DMS79 treated with DMSO at 0.1 percent for 48 hours (cell line): Measurements from ENCODE around the gene MBNL2.

Experiments
- DNase-seq: peaks from one replicate; lab custom pipeline; 2025; lab: John Stamatoyannopoulos, UW

The MBNL2 gene

GRCh38 chr13:97327506-97328221 lies 105.5 kb downstream of the MBNL2 start:
- no peak for DNase-seq

DNA sequence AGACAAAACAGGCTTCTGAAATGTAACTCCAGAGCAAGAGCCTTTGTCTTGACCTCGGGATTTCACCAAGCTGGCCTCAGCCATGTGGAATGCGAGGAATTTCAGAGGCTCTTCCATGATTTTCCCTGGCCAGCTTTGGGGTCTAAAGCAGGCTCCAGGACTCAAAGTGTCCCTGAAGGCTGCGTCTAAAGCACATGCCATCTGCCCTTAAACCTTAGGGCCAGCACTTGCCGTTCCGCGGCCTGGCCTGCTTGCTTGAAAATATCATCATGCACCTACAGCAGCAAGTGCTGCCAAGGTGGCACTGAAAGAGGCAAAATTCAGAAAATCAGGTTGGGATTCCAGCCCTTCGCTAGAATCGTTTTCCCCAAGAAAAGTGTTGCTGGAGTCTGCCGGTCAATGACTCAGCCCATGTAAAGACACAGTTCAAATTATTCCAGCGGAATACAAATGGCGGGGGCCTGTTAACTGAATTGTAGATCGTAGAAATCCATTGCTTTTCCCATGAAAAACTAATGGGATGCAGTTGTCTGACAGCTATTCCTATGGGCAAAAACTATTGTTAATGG lies 106.2 kb downstream of the MBNL2 start:
- DNase-seq = no peak

- DNase-seq = no peak
Observed at GRCh38 chr13:97329331-97329730, 107.2 kb downstream of the MBNL2 start.

DNA sequence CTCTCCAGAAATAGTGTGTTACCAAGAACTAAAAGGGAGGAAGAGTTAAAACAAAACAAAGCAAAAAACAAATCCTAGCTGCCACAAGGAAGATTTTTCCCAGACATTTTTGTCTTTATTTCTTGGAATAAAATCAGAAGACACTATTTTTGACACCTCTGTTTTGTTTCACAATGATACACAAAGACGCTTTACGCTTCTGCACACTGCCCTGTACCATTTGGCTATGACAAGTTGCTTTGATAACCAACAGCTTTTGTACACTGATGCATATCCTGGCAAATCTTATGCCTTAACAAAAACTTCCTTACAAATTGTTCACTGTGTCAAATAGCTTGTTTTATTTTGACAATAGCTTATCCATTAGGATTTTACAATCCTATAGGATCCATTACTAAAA lies 108.3 kb downstream of the MBNL2 start:
- no peak for DNase-seq

DNA sequence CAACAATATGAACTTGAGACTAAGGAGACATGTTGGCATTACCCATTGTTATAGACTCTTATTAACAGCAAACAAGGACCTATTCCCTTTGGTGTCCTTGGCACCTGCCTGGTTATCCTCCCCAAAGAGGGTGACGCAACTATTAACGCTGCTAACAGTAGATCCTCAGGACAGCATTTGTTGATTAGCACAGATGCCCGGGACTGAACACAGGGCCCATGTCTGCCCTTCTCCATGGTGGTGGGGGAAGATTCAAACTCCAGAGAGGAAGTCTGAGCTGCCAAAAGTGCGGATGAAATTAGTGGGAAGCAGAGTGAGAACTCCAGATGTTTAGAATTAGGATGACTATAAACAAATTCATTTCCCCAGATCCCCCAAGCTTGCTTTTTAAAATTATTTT lies 110.6 kb downstream of the MBNL2 start:
- no peak for DNase-seq

DNA sequence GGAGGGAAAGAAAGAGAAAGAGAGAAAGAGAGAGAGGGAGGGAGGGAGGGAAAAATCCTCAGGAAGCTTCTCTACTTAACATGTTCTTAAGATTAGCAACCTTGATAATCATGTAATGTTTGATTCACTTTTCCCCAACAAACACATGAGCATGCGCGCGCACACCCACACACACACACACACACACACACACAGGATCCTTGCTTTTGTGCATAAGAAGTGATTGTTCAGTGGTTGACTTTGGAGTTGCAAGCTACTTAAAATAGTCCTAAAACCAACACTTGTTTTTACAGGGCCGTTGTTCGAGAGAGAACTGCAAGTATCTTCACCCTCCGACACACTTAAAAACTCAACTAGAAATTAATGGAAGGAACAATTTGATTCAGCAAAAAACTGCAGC lies 111.8 kb downstream of the MBNL2 start:
- DNase-seq = no peak

DNA sequence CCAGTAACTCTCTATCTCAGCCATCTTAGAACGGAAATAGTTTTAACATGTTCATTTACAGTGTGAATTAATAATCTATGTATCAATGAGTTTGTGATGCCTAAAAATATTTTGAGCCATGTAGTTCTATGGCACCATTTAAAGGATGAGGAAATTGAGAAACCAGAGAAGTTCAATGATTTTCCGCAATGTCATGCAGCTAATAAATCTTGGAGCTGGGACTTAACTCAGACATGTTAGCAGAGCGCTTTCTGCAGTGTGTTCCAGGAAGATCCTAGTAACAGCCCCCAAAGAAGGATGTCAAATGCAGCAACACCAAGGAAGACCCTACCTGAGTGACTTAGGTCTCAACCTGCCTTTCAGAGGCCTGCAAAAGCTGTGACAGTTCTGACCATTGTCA lies 112.6 kb downstream of the MBNL2 start:
- no peak for DNase-seq

DNA sequence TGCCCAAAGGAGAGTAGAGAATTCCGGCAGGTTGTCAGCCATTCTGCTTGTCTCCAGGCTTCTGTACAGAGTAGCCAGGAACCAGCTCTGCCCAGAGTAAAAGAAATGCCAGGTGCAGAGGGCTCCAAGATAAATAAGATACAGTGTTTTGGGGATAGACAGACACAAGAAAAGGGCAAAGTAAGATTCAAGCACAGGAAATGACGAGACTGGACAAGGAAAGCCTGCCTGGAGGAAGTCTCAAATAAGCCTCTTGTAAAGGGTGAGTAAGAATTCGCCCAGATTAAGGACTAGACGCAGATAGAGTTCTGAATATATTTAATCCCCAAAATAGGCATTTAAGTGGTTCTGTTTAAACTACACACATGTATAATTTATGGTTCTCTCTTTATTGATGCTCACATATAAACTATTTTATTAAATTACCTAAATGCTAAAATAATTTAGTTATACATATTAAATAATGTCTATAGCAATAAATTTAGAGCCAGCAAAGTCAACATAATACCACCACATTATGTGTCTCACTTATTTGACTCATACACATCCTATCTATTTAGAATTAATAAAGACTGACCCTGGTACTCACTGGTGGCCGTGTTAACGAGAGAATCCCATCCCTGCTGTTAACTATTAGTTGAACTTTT lies 113.5 kb downstream of the MBNL2 start:
- no peak for DNase-seq

DNA sequence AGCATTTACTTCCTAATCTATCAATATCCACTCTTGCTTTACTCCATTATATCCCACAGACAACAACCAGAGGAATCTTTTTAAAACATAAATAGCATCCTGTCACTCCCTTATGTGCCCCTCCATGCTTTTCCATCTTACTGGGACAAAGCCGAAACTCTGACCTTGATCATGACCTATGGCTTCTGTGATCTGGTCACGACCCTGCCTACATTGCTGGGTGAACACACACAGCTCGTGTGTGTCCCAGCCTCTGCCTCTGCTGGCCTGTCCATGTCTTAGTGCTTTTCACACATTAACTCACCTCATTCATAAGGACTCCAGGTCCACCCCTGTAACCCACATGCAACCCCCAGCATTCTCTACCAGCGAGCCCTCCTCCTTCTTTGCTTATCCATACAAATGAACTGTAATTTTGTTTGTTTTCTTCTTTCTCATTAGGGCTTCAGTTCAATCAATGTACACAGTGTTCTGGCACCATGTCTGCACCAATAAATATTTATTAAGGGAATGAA lies 115.9 kb downstream of the MBNL2 start:
- DNase-seq = no peak

GRCh38 chr13:97338571-97338970 lies 116.4 kb downstream of the MBNL2 start:
- DNase-seq = no peak

DNA sequence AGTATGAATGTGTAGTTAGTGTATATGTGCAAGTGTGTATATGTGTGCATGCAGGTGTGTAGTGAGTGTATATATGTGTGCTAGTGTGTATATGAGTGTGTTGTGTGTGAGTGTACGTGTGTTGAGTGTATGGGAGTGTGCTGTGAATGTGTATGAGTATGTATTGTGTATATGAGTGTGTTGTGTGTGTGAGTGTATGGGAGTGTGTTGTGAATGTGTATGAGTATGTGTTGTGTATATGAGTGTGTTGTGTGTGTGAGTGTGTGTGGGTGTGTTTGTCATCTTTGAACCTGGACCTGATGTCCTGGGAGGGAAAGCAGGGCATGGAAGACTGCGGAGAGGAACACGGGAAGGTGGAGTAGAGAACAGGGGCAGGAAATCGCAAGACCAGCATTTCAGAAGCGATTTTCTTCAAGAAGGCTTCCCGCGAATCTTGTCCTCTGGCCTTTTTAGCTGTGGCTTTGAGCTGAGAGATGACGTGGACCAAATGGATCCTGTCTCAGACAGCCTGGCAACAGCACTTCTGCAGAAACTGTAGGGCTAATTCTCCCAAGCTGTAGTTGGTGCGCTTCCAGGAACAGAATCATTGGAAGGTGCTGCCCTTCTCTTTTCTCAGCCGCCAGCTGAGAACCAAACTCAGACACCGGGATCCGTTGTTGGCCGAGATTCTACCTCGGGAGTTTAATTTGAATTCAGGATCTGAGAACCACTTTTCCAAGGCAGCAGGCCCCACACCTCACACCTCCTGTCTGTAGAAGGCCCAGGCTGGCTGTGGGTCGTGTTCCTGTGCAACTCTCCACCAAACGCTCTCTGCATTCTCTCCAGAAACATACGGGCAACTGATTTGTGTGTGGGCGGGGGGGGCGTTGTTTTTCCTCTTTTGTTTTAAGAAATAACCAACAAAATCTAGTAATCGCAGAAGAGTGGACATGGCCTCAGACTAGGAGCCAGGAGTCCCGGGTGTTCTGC lies 117.2 kb downstream of the MBNL2 start:
- no peak for DNase-seq

DNA sequence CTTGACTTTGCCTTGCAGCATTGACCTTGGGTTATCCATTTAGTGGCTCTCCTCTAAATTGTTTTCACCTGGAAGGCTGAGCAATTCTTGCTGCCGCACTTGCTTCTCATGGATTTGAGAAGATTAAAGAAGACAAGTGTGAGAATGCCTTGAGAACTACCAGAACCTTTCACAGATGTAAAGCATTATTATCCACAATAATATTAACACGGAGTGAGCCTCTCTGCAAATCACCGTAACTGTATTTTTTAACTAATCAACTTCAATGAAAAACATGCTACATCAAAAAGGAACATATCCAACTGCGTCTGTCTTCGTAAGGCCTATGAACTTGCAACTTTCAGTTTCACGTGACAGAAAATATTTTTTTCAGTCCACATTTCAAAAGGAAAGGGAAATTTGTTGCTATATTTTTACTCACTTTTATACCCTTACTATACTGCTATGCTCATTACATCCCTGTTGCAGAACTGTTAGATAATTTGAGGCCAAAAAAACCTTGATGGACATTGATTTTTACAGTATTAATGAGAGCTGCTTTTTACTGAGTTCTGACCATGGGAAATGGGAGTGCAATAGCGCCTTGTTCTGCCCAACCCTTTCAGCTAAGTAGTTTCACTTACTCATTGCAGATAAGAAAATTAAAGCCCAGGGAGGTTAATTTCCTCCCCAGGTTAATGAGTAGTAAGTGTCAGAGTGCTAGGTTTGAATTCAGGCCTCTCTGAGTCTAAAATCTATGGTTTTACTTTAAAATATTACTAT lies 118.0 kb downstream of the MBNL2 start:
- DNase-seq = no peak

- no peak for DNase-seq
Observed at GRCh38 chr13:97341135-97341534, 119.0 kb downstream of the MBNL2 start.

DNA sequence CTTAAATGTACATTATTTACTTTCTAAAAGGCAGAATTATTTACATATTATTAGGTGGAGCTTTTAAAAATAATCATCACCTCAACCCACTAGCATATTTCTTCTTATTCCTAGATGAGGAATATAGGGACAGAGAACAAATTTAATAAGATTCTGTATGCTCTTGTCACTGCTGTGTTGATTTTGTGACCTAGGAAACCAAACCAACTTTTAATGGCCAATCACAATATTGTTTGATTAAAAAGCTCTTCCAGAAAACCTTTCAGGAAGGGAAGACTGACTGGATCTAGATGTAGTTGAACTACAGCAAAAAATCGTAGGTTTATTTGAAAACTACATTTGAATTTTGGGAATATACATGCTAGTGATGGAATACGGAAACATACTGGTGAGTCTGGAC lies 120.0 kb downstream of the MBNL2 start:
- DNase-seq = no peak

DNA sequence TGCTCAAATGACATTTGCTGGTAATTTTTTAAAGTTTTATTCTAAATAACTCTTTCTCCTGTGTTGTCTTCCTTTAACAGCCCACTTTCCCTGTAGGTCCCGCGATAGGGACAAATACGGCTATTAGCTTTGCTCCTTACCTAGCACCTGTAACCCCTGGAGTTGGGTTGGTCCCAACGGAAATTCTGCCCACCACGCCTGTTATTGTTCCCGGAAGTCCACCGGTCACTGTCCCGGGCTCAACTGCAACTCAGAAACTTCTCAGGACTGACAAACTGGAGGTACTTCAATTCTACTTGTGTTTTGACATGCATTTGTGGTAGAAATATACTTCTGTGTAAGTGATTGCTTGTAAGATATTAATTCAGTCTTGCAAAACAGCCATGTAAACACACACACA lies 120.8 kb downstream of the MBNL2 start:
- DNase-seq = no peak

DNA sequence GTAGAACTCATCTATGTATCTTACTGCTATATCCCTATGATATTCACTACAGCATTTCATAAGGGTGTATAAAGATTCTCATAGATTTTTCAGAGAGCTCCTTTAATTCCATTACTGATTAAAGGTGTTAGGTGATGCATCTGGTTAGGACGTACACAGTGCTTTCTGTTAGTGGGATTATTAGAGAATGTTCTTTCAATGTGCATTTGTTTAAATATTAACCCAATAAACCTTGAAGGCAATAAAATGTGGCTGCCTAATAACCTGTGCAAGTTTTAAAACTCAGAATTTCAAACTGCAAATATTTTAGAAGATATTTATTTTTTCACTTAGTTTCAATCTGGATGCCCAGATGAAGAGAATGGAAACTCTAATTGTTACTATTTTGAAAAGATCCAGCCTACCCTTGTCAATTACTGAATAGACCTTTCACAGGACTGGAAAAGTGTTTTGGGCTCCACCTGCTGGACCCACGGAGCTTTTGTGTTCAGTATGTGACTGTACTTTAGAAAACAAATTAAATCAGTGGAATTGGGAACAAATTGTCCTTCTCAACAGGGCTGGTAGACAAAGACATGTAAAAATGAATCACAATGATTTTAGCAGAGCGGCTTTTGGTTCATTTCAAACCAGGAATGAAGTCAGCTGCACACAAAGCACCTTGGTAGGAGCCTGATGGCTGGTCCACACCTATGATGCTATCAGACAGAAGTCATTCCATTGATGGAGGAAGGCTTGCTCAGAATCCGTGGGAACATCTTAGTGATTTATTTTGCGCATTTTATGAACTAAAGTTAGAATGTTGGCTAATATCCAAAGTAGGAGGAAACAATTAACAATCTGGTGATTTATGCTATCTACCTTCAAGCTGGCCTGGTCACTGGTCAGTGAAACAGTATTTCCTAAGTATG lies 122.4 kb downstream of the MBNL2 start:
- DNase-seq = peak; percentile 19

DNA sequence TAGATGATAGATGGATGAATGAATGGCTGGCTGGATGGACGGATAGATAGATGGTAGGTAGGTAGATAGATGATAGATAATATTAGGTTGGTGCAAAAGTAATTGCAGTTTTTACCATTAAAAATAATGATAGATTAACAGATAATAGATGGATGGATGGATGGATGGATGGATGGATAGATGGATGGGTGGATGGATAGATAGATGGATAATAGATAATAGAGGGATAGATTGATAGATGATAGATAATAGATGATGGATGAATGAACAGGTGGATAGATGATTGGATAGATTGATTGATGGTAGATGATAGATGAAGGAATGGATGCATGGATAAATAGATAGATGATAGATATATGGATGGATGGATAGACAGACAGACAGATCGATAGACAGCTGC lies 124.0 kb downstream of the MBNL2 start:
- no peak for DNase-seq

GRCh38 chr13:97346561-97347254 lies 124.6 kb downstream of the MBNL2 start:
- DNase-seq = no peak

DNA sequence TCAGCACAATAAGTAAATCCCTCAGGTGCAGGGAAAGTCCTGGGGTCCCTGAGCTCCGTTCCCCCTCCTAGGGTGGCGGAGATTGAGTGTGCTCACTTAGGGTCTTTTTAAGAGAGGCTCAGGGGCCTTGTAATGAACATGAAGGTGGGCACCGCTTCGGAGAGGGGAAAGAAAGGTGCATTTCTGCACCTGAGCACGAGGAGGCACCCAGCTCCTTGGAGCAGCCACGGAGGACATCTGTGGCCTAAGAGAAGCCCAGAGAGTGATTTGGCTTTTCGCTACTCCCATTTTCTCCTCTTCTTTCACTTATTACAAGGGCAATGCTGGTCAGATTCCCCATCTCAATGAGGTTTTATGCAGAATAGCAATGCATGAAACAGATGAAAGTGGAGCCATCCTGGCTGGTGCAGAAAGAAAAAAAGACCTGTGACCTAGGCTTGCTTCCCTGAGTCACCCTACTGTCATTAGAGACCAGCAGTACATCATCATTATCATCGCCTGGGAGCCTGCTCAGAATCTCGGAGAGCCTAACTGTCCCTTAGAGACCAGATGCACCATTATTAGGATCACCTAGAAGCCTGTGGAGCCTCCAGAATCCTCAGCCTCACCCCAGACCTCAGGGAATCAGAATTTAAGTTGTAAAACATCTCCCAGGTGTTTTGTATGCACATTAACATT lies 125.3 kb downstream of the MBNL2 start:
- DNase-seq = no peak
